Endothelial cell of umbilical vein (primary cell): ENCODE measurements around the gene VCAN. TPM values are rescaled to one million over a fixed set of nuclear protein-coding genes. Genes with fewer than 3 reads are reported as not detected.

ENCODE experiments used
- BruUV-seq: library from RNA; stranded (reverse); fragments of 400-500 nt; replicated peaks from 2 replicates; lab custom pipeline; 2021; lab: Mats Ljungman, UMichigan
- CTCF ChIA-PET: fragments of 300-600, 350-600 bp; sonication (Branson Sonifier 250); formaldehyde crosslinking; loops from one replicate; lab custom pipeline; 2021; ENCODE audit warnings: antibody characterized with exemption, inconsistent platforms; lab: Charles Lee
- POLR2A ChIA-PET: fragments of 300-600, 350-600 bp; sonication (Branson Sonifier 250); formaldehyde crosslinking; loops from one replicate; lab custom pipeline; 2021; ENCODE audit warnings: antibody characterized with exemption, inconsistent platforms; lab: Charles Lee
- DNase-seq: peaks from one replicate; pipeline ENCODE4 v3.0.0-alpha.2; 2011; ENCODE audit warnings: low read depth, low spot score
- FAIRE-seq: peaks from 2 replicates; lab custom pipeline; 2011; peaks lifted over from hg19 to GRCh38; lab: Jason Lieb, UNC
- H2AFZ ChIP-seq: 2 replicates; pipeline ENCODE4 v1.6.0; 2012; ENCODE audit warnings: low read depth, low read length, control low read depth, inconsistent platforms
- H3K27ac ChIP-seq: 2 replicates; pipeline ENCODE4 v1.5.1; 2011; ENCODE audit warnings: low read depth, mild to moderate bottlenecking, control low read depth, low read length, moderate library complexity; ENCODE audit not compliant: insufficient read depth
- H3K27me3 ChIP-seq, 2 experiments: 2 replicates each; pipeline versions ENCODE4 v1.6.0 to v1.6.1; 2011; ENCODE audit warnings: low read length in 2 of 2, mixed read lengths in 1 of 2; ENCODE audit not compliant: control insufficient read depth in 2 of 2, insufficient read depth in 2 of 2
- H3K36me3 ChIP-seq, 2 experiments: 2 replicates in 1 of 2; 3 replicates in 1 of 2; pipeline ENCODE4 v1.5.1; 2011; ENCODE audit warnings: low read length in 2 of 2, mild to moderate bottlenecking in 1 of 2, moderate library complexity in 1 of 2; ENCODE audit not compliant: control insufficient read depth in 2 of 2, insufficient read depth in 2 of 2; ENCODE audit errors: extremely low read depth in 1 of 2
- H3K4me1 ChIP-seq: 3 replicates; pipeline ENCODE4 v1.5.1; 2011; ENCODE audit warnings: mild to moderate bottlenecking, low read length; ENCODE audit not compliant: control insufficient read depth, insufficient read depth; ENCODE audit errors: extremely low read depth
- H3K4me2 ChIP-seq: 2 replicates; pipeline ENCODE4 v1.6.1; 2011; ENCODE audit warnings: low read length, control low read depth, mixed read lengths; ENCODE audit not compliant: insufficient read depth
- H3K4me3 ChIP-seq, 3 experiments: fragments of 200-600 bp in 1 of 3; sonication (generic), shearing (Covaris generic) in 1 of 3; replicated peaks in 1 of 3; 2 replicates each; pipeline ENCODE4 v1.5.1; 2011 to 2016; ENCODE audit warnings: control low read depth in 3 of 3, low read length in 3 of 3, mild to moderate bottlenecking in 2 of 3, inconsistent platforms in 1 of 3, low read depth in 1 of 3, moderate library complexity in 1 of 3; ENCODE audit not compliant: insufficient read depth in 1 of 3
- H3K79me2 ChIP-seq: 2 replicates; pipeline ENCODE4 v1.6.0; 2012; ENCODE audit warnings: low read length, inconsistent platforms; ENCODE audit not compliant: control insufficient read depth, insufficient read depth
- H3K9ac ChIP-seq: replicated peaks from 2 replicates; pipeline ENCODE3; 2011; ENCODE audit warnings: low read length, control low read depth; ENCODE audit not compliant: insufficient read depth; ENCODE audit errors: extremely low read depth
- H3K9me1 ChIP-seq: replicated peaks from 3 replicates; pipeline ENCODE4 v1.6.0; 2011; ENCODE audit warnings: mild to moderate bottlenecking, low read length; ENCODE audit not compliant: control insufficient read depth, insufficient read depth; ENCODE audit errors: extremely low read depth
- H3K9me3 ChIP-seq: replicated peaks from 2 replicates; pipeline ENCODE4 v1.5.1; 2012; ENCODE audit warnings: low read length, inconsistent platforms; ENCODE audit not compliant: control insufficient read depth, insufficient read depth
- H4K20me1 ChIP-seq: replicated peaks from 2 replicates; pipeline ENCODE3; 2011; ENCODE audit warnings: mild to moderate bottlenecking, low read length; ENCODE audit not compliant: control insufficient read depth, insufficient read depth; ENCODE audit errors: extremely low read depth
- EZH2 ChIP-seq: IDR thresholded peaks from 2 replicates; pipeline ENCODE4 v1.6.1; 2012; ENCODE audit warnings: borderline replicate concordance, low read depth, mild to moderate bottlenecking, moderate library complexity, low read length, inconsistent platforms; ENCODE audit not compliant: severe bottlenecking
- FOS ChIP-seq: IDR thresholded peaks from 2 replicates; pipeline ENCODE4 v1.6.1; 2011; ENCODE audit warnings: mild to moderate bottlenecking, low read length, moderate library complexity, borderline replicate concordance; ENCODE audit not compliant: insufficient read depth
- GATA2 ChIP-seq: IDR thresholded peaks from 2 replicates; pipeline ENCODE4 v1.7.0; 2011; ENCODE audit warnings: low read depth, mild to moderate bottlenecking, moderate library complexity, mixed read lengths, low read length; ENCODE audit not compliant: insufficient read length, insufficient read depth
- JUN ChIP-seq: IDR thresholded peaks from 2 replicates; pipeline ENCODE4 v1.6.1; 2011; ENCODE audit warnings: borderline replicate concordance, low read depth; ENCODE audit not compliant: insufficient read length, insufficient read depth
- MYC ChIP-seq: IDR thresholded peaks from one replicate; pipeline ENCODE4 v1.6.1; 2011; ENCODE audit warnings: mild to moderate bottlenecking, low read depth, low read length
- POLR2A ChIP-seq: IDR thresholded peaks from 2 replicates; pipeline ENCODE4 v1.6.1; 2012; ENCODE audit warnings: low read depth, mild to moderate bottlenecking, control low read depth, low read length
- POLR2AphosphoS5 ChIP-seq: IDR thresholded peaks from 2 replicates; pipeline ENCODE4 v1.6.1; 2012; ENCODE audit warnings: low read depth, mild to moderate bottlenecking, control low read depth, low read length, moderate library complexity; ENCODE audit not compliant: insufficient read depth
- dilution Hi-C: fragments of 300-500 bp; cut with MboI; formaldehyde crosslinking; loops from one replicate; pipeline ENCODE4 v1.15.0; 2019; ENCODE audit warnings: low sequenced_read_pairs; ENCODE audit not compliant: extremely low pct_ligation_motif_present
- intact Hi-C: fragments of 100-400 bp; cut with micrococcal nuclease; formaldehyde crosslinking; loops from one replicate; pipeline ENCODE4 v1.10.0; 2022
- polyA plus RNA-seq, 4 experiments: library from polyadenylated mRNA; depleted of rRNA in 3 of 4; stranded (reverse) in 3 of 4; unstranded in 1 of 4; fragments of >200 nt; gene quantifications; 2 replicates each; pipeline versions ENCODE4 v1.2.1 to v1.2.3, GENCODE V29; 2011 to 2012; ENCODE audit warnings: missing spikeins in 1 of 4
- total RNA-seq: library from RNA; stranded (reverse); gene quantifications from 2 replicates; pipeline ENCODE4 v1.2.3, GENCODE V29; 2021
- TF ChIP-seq, protein P1 (sequence below): IDR thresholded peaks from 2 replicates; pipeline ENCODE4 v1.6.1; 2011; ENCODE audit not compliant: insufficient read depth, insufficient read length
- TF ChIP-seq, protein P2 (sequence below), 2 donors: IDR thresholded peaks; 1 replicate in 1 of 2; 2 replicates in 1 of 2; pipeline ENCODE4 v1.5.1; 2011; ENCODE audit warnings: low read length in 2 of 2, mild to moderate bottlenecking in 2 of 2, moderate library complexity in 2 of 2, control low read depth in 1 of 2, inconsistent platforms in 1 of 2, low read depth in 1 of 2; ENCODE audit not compliant: insufficient read depth in 1 of 2; ENCODE audit errors: extremely low read depth in 1 of 2

VCAN gene
- total and polyA plus RNA-seq, 2 donors (not counting 3 experiments of a cell fraction or from before 2014, with no cell fraction given) = 0.35 to 1.2 TPM

DNA sequence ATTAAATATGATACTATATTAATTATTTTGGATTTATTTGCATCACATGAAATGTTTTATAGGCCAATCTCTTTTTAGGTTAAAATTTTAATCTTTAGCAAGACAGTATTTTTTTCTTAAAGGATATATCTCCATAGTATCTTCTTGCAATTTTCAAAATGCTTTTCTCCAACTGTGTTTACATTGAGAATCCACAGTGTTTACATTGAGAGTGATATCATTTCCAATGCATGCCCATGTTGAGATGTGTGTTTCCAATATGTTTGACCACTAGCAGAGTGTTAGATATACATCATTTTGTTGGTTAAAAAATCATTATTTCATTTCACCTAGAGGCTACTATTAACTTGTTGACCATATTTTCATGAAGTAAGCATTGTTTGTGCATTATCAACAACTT is 17.3 kb downstream of the VCAN start:
- Histone ChIP-seq H3K27me3 (peaks cover 3 to 4% of the 10 kb centered on the region in 2 experiments), H3K9me1 (no peaks in the 10 kb centered on the region), H3K9ac (no peak overlapping the region), H3K4me3 (no peak overlapping the region), H2AFZ (no peak overlapping the region), H3K4me2 (no peak overlapping the region), H3K9me3 (no peaks in the 10 kb centered on the region), H4K20me1 (no peaks in the 10 kb centered on the region), H3K4me1 (no peaks in the 10 kb centered on the region), H3K36me3 (no peaks in the 10 kb centered on the region), H3K79me2 (no peaks in the 10 kb centered on the region), H3K27ac (no peak overlapping the region)
- dilution Hi-C loops (no loop called here), intact Hi-C loops (no loop called here)
- DNase-seq = no peak
- BruUV-seq = no TSS peak
- no peak for TF ChIP-seq POLR2AphosphoS5
- TF ChIP-seq MYC = no peak
- TF ChIP-seq, protein P1, sequence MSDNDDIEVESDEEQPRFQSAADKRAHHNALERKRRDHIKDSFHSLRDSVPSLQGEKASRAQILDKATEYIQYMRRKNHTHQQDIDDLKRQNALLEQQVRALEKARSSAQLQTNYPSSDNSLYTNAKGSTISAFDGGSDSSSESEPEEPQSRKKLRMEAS = no peak
- no peak for TF ChIP-seq FOS
- TF ChIP-seq JUN = no peak
- TF ChIP-seq, protein P2, sequence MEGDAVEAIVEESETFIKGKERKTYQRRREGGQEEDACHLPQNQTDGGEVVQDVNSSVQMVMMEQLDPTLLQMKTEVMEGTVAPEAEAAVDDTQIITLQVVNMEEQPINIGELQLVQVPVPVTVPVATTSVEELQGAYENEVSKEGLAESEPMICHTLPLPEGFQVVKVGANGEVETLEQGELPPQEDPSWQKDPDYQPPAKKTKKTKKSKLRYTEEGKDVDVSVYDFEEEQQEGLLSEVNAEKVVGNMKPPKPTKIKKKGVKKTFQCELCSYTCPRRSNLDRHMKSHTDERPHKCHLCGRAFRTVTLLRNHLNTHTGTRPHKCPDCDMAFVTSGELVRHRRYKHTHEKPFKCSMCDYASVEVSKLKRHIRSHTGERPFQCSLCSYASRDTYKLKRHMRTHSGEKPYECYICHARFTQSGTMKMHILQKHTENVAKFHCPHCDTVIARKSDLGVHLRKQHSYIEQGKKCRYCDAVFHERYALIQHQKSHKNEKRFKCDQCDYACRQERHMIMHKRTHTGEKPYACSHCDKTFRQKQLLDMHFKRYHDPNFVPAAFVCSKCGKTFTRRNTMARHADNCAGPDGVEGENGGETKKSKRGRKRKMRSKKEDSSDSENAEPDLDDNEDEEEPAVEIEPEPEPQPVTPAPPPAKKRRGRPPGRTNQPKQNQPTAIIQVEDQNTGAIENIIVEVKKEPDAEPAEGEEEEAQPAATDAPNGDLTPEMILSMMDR (IDR thresholded peaks at IDR 0.05; ENCODE audit: extremely low read depth in 1 of 2, insufficient read depth in 1 of 2, low read depth in 1 of 2, low read length in 2 of 2) = no peak
- no peak for TF ChIP-seq EZH2
- no peak for TF ChIP-seq GATA2
- TF ChIP-seq POLR2A = no peak
- ChIA-PET CTCF (interaction anchor here (1.0 kb wide), 1 partner anchor 15 kb away, joined by 4 read pairs; no protein-coding TSS in a partner anchor), POLR2A (interaction anchor here (0.6 kb wide), 1 partner anchor 80 kb away, joined by 3 read pairs; no protein-coding TSS in a partner anchor)
- no peak for FAIRE-seq
